ENCODE results near the gene DPF1.
"Not testable (repeated sequence)": the region's sequence is repeated elsewhere in the genome, so short reads cannot be mapped to it uniquely, and the experiment has no call there.

Gene DPF1

DNA sequence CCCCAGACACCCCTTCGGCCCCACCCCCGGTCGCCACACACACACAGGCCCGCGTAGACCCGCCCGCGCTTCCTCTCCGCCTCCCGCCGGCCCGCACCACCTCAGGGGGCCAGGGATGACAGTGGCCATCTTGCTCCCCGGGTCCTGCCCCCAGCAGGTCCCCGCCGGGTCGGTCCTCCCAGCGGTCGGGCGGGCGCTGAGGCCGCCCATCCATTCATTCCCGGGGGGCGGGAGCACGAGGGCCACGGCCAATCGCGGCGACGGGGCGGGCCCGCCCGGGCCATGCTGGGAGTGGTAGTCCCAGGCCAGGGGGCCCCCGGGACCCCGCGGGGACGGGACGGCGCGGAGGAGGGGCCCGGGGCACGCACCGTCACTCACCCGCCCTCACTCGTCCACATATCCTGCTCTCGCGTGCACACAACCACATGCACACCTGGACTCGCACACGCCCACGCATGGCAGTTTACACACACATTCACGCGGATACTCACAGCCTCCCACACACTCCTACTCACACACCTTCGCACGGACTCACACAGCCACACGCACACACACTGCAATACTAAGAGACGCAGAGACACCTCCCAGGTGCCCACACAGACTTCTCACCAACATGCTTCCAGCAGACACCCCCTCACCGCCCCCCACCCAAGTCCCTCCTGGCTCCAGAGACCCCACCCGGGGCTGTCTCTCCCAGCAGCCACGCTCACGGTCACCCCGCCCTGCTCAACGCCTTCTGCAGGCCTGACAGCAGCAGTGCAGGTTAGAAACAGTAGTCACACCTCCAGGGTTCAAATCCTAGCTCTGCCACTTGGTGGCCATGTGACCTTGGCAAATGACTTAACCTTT lies at the start of gene DPF1:
DPF1 (minus strand) TSS at position 209 of the 849 bp plus-strand sequence; CDS start at position 129, 80 bp downstream.
- DNase-seq = peak in 53 of 58 donors; percentile 26 to 84 (median 62)

GRCh38 chr19:38273499-38273898 lies 49.5 kb upstream of the DPF1 start:
- no peak for DNase-seq

DNA sequence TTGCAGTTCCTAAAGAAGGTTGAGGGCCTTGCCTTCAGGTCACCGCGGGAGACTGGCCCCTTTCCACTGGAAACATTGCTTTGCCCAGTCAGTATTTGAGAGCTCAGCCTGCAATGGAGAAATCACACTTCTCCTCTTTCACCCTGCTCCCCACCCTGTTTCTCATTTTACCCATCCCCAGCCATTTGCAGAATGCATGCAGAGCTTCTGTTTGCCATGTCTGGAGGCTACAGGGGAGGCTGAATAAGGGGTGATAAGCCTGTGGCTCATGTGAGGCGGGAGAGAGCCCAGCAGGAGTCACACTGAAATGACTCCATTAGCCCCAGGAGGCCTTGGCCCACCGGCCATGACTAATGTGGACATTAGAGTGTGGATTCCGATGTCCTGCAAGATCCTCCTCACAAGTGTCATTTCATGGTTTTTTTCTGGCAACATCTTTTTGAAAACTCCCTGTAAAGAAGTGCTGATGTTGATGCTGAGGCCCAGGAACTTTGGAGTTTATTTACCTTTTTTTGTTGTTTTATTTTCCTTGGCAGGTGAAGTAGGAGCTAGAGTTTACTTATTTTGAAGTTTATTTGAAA lies 46.7 kb upstream of the DPF1 start:
- no peak for DNase-seq

- no peak for DNase-seq
These were observed 44.5 kb upstream of the DPF1 start for GRCh38 chr19:38268539-38268938.

DNA sequence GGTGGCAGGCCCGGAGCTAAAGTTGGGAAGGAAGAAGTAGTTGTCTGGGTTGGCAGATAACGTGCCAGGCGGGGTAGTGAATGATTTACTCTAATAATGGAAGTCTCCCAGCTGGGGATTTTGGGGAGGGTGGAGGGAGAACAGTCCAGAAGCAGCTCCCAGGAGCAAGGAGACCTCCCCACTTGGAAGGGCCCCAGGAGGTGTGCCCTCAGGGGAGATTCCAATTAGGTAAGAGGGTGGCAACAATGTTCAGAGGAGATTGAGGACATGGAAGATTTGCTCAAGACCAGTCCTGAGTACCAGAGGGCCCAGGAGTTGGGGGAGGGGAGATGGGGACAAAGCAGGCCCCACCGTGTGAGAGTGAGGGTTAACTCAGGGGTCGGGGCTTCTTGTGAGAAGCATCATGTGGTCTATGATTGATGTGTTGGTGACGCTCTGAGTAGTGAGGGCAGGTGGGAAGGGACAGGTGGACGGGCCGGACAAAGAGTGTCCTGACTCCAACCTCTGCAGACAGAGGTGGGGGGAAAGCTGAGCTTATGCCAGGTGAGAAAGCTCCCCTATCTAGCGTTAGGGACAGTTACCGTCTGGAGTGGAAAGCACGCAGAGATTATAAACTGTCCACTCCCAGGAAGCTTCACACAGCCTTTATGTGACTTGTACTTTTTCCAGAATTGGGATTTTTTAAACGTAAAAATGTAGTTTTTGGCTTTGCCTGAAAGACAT lies 43.9 kb upstream of the DPF1 start:
- no peak for DNase-seq

- DNase-seq = peak in 1 of 58 donors; percentile 9
These were observed 43.1 kb upstream of the DPF1 start for GRCh38 chr19:38266981-38267597.

- DNase-seq = no peak
These were observed 42.0 kb upstream of the DPF1 start for GRCh38 chr19:38265921-38266429.

DNA sequence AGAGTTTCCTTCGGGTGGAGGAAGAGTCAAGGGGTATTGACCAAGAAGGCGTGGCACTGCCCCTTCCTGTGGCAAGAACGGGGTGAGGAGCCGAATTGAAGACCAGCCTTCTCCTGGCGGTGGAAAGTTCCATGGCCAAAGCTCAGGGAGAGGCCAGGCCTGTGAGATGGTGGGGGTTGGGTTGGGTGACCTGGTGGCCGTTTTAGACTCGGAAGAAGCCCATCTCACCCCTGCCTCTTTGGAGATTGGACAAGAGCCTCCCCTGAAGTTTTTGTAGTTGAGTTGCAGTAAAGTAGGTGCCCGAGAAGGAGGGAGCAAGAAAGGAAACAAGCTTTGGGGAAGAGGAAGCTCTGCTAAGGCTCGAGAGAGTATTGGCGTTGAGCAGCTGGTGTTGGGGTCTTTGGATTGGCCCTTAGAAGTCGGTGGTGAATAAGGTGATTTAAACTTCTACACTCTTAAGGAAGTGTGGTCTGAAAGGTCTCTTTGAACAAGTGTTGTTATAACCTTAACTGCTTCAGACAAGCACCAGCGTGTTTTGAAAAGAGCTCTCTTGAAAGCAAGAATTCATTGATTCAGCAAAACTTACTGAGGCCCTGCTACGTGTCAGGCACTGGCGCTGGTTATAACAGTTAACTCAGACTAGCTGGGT lies 41.3 kb upstream of the DPF1 start:
- peak in 1 of 58 donors; percentile 41 for DNase-seq

DNA sequence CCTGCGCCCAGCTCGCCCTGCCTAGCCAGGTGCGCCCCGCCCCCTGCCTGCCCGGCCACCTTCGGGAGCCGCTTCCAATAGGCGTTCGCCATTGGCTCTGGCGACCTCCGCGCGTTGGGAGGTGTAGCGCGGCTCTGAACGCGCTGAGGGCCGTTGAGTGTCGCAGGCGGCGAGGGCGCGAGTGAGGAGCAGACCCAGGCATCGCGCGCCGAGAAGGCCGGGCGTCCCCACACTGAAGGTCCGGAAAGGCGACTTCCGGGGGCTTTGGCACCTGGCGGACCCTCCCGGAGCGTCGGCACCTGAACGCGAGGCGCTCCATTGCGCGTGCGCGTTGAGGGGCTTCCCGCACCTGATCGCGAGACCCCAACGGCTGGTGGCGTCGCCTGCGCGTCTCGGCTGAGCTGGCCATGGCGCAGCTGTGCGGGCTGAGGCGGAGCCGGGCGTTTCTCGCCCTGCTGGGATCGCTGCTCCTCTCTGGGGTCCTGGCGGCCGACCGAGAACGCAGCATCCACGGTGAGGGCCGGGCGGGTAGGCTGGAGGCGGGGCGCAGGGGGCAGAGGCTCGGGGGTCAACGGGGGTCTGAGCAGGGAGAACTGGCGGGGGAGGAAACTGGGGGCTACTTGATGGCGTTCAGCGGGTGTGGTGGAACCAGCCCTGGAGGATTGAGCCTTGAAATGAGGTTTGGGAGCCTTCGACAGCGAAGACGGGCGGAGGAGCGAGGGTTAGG lies 40.6 kb upstream of the DPF1 start, which contains the start of gene SPINT2:
SPINT2 (plus strand) TSS at position 88 of the 727 bp plus-strand sequence; CDS start at position 408, 320 bp downstream.
- peak in 20 of 58 donors; percentile 32 to 77 (median 50) for DNase-seq

GRCh38 chr19:38263689-38264485 lies 39.9 kb upstream of the DPF1 start:
- peak in 27 of 58 donors; percentile 16 to 77 (median 51) for DNase-seq

DNA sequence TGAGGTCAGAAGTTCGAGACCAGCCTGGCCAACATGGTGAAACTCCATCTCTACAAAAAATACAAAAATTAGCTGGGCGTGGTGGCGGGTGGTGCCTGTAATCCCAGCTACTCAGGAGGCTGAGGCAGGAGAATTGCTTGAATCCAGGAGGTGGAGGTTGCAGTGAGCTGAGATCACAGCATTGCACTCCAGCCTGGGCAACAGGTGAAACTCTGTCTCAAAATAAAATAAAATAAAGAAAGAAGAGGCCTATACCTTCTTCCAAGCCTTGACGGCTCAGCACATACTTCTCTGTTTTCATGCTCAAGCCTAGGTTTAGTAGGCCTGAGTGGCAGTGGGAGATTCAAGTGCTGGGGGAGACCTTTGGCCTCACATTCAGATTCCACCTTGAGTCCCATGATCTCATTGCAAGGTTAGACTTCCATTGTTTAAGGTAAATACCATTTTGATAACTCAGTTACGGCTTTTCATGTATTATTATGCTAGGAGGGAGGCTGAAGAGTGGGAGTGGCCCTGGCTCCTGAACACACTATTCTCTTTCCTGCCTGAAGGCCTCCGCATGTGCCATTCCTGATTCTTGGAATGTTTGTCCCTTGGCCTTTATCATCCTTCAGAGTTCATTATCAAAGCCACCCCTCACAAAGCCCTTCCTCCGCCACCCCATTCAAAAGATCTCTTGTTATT lies 38.7 kb upstream of the DPF1 start:
- no peak for DNase-seq

DNA sequence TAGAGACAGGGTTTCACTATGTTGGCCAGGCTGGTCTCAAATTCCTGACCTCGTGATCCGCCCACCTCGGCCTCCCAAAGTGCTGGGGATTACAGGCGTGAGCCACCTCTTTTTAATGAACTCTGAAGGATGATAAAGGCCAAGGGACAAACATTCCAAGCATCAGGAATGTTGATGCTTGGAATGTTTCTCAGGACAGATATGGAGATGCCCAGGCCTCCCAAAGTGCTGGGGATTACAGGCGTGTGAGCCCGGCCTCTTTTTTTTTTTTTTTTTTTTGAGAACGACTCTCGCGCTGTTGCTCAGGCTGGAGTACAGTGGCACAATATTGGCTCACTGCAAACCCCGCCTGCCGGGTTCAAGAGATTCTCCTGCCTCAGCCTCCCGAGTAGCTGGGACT lies 37.9 kb upstream of the DPF1 start:
- not testable (repeated sequence) for DNase-seq

DNA sequence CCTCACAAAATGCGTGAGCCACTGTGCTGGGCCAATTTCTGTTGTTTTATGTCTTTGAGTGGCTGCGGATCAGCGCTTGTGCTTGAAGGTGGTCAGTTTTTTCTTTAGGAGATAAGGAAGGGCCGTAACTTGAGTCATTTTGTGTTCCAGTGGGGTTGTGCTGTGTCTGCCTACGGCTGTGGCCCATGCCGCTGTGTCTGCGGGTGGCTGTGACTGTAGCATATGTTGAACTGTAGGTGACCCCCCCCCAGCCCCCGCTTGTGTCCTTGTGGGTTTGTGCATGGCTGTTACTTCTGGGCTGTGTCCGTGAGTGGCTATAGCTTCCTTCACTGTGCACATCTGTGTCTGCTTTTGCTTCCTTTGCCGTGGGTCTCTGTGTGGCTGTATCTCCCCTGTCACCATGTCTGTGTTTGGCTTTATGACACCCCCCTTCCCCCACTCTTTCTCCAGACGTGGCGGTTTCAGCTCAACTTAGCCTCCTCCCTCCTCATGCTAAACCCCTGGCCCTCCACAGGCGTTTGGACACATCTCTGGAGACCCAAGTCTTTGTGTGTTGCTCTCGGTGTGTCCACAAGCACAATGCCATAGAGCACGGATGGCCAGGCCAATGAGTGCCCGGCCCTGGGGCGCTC lies 31.5 kb upstream of the DPF1 start:
- DNase-seq = peak in 17 of 58 donors; percentile 11 to 61 (median 32)

- DNase-seq = peak in 3 of 58 donors; percentile 41 to 55 (median 48)
These were observed 29.8 kb upstream of the DPF1 start for GRCh38 chr19:38253788-38254187.

DNA sequence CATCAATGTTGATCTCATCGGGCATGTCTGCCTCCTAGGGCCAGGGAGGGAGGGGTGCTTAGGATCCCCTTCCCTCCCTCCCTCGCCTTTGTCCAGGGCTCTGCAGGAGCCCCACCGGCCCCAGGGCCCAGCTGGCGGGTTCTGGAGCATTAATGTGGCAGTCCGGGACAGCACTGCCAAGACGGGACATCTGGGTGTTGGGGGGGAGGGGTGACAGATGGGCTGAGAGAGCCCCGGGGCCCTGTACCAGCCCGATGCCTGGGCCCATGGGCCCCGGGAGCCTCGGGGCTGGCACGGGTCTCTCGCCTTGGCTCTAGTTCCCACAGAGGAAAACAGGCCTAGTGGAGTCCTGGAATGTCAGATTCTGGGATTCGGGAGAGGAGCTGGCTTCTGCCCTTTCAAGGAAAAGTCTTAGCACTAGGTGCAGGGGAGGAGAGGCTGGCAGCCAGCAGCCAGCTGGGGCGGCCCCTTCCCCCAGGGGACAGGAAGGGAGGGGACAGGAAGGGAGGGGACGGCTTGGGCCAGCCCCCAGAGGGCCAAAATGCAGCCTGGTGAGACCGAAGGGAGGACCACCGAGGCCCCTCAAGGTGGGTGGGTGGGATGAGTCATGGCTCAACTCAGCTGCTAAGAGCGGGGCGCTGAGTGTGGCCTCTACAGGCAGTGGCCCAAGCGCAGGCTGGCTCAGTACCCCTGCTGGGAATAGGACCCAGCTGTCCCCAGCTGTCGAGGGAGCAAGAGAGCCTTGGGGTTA lies 29.1 kb upstream of the DPF1 start:
- DNase-seq = peak in 54 of 58 donors; percentile 24 to 97 (median 81)

GRCh38 chr19:38252385-38252784 lies 28.4 kb upstream of the DPF1 start:
- DNase-seq = no peak

- peak in 9 of 58 donors; percentile 21 to 68 (median 38) for DNase-seq
These were observed 27.6 kb upstream of the DPF1 start for GRCh38 chr19:38251564-38252051.

All from anterior cingulate cortex (tissue), 58 donors.